Naive thymus-derived CD4-positive, alpha-beta T cell (primary cell): Measurements from ENCODE around the gene SAMM50. TPM values are rescaled to one million over a fixed set of nuclear protein-coding genes. Genes with fewer than 3 reads are reported as not detected.

Experiments used
- ATAC-seq: fragments of 150-1000 bp; cut with Tn5 transposase; 2 replicates; pipeline ENCODE4 v1.10.0; 2021; ENCODE audit warnings: mild to moderate bottlenecking, moderate library complexity
- CTCF ChIA-PET: fragments of 350-600 bp; sonication (Branson Sonifier 250); formaldehyde crosslinking; loops from one replicate; lab custom pipeline; 2021; ENCODE audit warnings: antibody characterized with exemption; lab: Charles Lee
- POLR2A ChIA-PET: fragments of 350-600 bp; sonication (Branson Sonifier 250); formaldehyde crosslinking; loops from one replicate; lab custom pipeline; 2021; ENCODE audit warnings: antibody characterized with exemption, inconsistent platforms; lab: Charles Lee
- DNase-seq, 9 donors: peaks; one replicate each; pipeline versions ENCODE4 v3.0.0 to v3.0.0-alpha.2; 2020 to 2022; ENCODE audit warnings: mixed read lengths in 1 of 9
- H3K27ac ChIP-seq: one replicate; pipeline ENCODE4 v1.7.0; 2013; ENCODE audit warnings: mild to moderate bottlenecking, low read depth, low read length, moderate library complexity
- H3K27me3 ChIP-seq, 2 donors: one replicate each; pipeline ENCODE4 v1.7.0; 2013; ENCODE audit warnings: low read length in 2 of 2, mild to moderate bottlenecking in 2 of 2, moderate library complexity in 2 of 2; ENCODE audit not compliant: control insufficient read depth in 2 of 2, insufficient read depth in 2 of 2
- H3K36me3 ChIP-seq, 3 experiments: 1 replicate in 2 of 3; 2 replicates in 1 of 3; pipeline ENCODE4 v1.7.0; 2013; ENCODE audit warnings: low read length in 3 of 3, mild to moderate bottlenecking in 3 of 3, moderate library complexity in 1 of 3; ENCODE audit not compliant: insufficient read depth in 3 of 3, control insufficient read depth in 2 of 3
- H3K4me1 ChIP-seq, 2 donors: one replicate each; pipeline ENCODE4 v1.7.0; 2013; ENCODE audit warnings: low read length in 2 of 2, mild to moderate bottlenecking in 2 of 2, moderate library complexity in 1 of 2; ENCODE audit not compliant: control insufficient read depth in 2 of 2, insufficient read depth in 2 of 2
- H3K4me3 ChIP-seq: 2 replicates; pipeline ENCODE4 v1.7.0; 2013; ENCODE audit warnings: mild to moderate bottlenecking, low read length
- H3K9me3 ChIP-seq, 3 experiments: 1 replicate in 2 of 3; 2 replicates in 1 of 3; pipeline ENCODE4 v1.7.0; 2013; ENCODE audit warnings: low read length in 3 of 3; ENCODE audit not compliant: control insufficient read depth in 2 of 3
- H3K27ac Mint-ChIP-seq, 9 donors: one replicate each; pipeline ENCODE4 v1.8.0; 2020 to 2022; ENCODE audit warnings: mixed read lengths in 9 of 9, mild to moderate bottlenecking in 8 of 9, moderate library complexity in 5 of 9, inconsistent platforms in 2 of 9
- H3K27me3 Mint-ChIP-seq, 5 donors: one replicate each; pipeline ENCODE4 v1.8.0; 2021 to 2022; ENCODE audit warnings: mixed read lengths in 5 of 5, mild to moderate bottlenecking in 1 of 5
- H3K36me3 Mint-ChIP-seq, 5 donors: one replicate each; pipeline ENCODE4 v1.8.0; 2020 to 2022; ENCODE audit warnings: mixed read lengths in 5 of 5, mild to moderate bottlenecking in 3 of 5, inconsistent platforms in 1 of 5
- H3K4me1 Mint-ChIP-seq, 7 donors: one replicate each; pipeline ENCODE4 v1.8.0; 2020 to 2022; ENCODE audit warnings: mixed read lengths in 7 of 7, mild to moderate bottlenecking in 3 of 7, inconsistent platforms in 1 of 7
- H3K4me3 Mint-ChIP-seq, 10 donors: one replicate each; pipeline ENCODE4 v1.8.0; 2020 to 2022; ENCODE audit warnings: mild to moderate bottlenecking in 10 of 10, mixed read lengths in 10 of 10, moderate library complexity in 6 of 10, inconsistent platforms in 2 of 10
- H3K9me3 Mint-ChIP-seq, 11 donors: one replicate each; pipeline ENCODE4 v1.8.0; 2020 to 2022; ENCODE audit warnings: mixed read lengths in 11 of 11, mild to moderate bottlenecking in 4 of 11, inconsistent platforms in 1 of 11, moderate library complexity in 1 of 11
- intact Hi-C, 2 donors: fragments of 100-400 bp; cut with micrococcal nuclease; formaldehyde crosslinking; loops; one replicate each; pipeline ENCODE4 v1.15.1; 2023
- polyA plus RNA-seq, 2 donors: library from polyadenylated mRNA; unstranded; fragments of 300-500 nt; fragmentation: Illumina TruSeq; gene quantifications; one replicate each; pipeline ENCODE4 v1.2.3, GENCODE V29; 2021
- total RNA-seq, 6 experiments: library from RNA in 5 of 6; stranded (reverse) in 5 of 6; gene quantifications; 1 replicate in 5 of 6; 2 replicates in 1 of 6; pipeline ENCODE4 v1.2.3 and lab custom pipeline; 2021 to 2026

The SAMM50 gene
- total and polyA plus RNA-seq, 7 experiments from 2014 or later: 25.9 to 62.3 (median 36.2) TPM

- Mint-ChIP-seq H3K9me3 (no peaks in the 10 kb centered on the region), H3K27ac (no peak overlapping the region), H3K27me3 (no peaks in the 10 kb centered on the region), H3K36me3 (peaks cover 0 to 52% (median 13%) of the 10 kb centered on the region in 5 donors), H3K4me1 (peaks cover 24 to 31% (median 25%) of the 10 kb centered on the region in 7 donors), H3K4me3 (no peak overlapping the region)
- Histone ChIP-seq H3K9me3 (no peaks in the 10 kb centered on the region), H3K27ac (no peak overlapping the region), H3K4me1 (peaks cover 0 to 6% of the 10 kb centered on the region in 2 donors), H3K36me3 (peaks cover 0 to 60% (median 12%) of the 10 kb centered on the region in 3 experiments), H3K27me3 (no peaks in the 10 kb centered on the region), H3K4me3 (no peak overlapping the region)
- POLR2A ChIA-PET: no interaction called here
- CTCF ChIA-PET: interaction anchor here (0.7 to 2.9 kb wide), 4 partner anchors 23 to 648 kb away, joined by 3 to 25 read pairs (median 4); no protein-coding TSS in a partner anchor
- intact Hi-C loops: loop anchor here in 1 of 2 donors (2.0 to 10.0 kb wide), 3 partner anchors 191 to 693 kb away; partner anchors contain the start of gene PARVG
- DNase-seq (no peak), ATAC-seq (no peak)
Measured at GRCh38 chr22:43991316-43992020, 36.2 kb downstream of the SAMM50 start.

- intact Hi-C loops: loop anchor here in 1 of 2 donors (2.0 to 10.0 kb wide), 3 partner anchors 190 to 692 kb away; partner anchors contain the start of gene PARVG
- H3K27ac ChIP-seq: no peak overlapping the region
- ATAC-seq (no peak), DNase-seq (no peak)
- no peaks in the 10 kb centered on the region for H3K27me3 Mint-ChIP-seq
- peaks cover 0 to 51% (median 11%) of the 10 kb centered on the region in 3 experiments for H3K36me3 ChIP-seq
- H3K9me3 Mint-ChIP-seq: no peaks in the 10 kb centered on the region
- ChIA-PET CTCF (interaction anchor here (0.7 to 3.6 kb wide), 7 partner anchors 22 to 671 kb away, joined by 3 to 31 read pairs (median 5); partner anchors contain the start of gene SAMM50), POLR2A (no interaction called here)
- H3K27ac Mint-ChIP-seq: peak overlapping the region in 2 of 9 donors; percentile 58 to 93
- H3K36me3 Mint-ChIP-seq: peaks cover 0 to 52% (median 17%) of the 10 kb centered on the region in 5 donors
- no peak overlapping the region for H3K4me3 Mint-ChIP-seq
- no peaks in the 10 kb centered on the region for H3K27me3 ChIP-seq
- peaks cover 26 to 39% (median 31%) of the 10 kb centered on the region in 7 donors for H3K4me1 Mint-ChIP-seq
- no peak overlapping the region for H3K4me3 ChIP-seq
- peaks cover 0 to 6% of the 10 kb centered on the region in 2 donors for H3K4me1 ChIP-seq
- H3K9me3 ChIP-seq: no peaks in the 10 kb centered on the region
Measured at GRCh38 chr22:43992331-43992821, 37.1 kb downstream of the SAMM50 start.

GRCh38 chr22:43993072-43993760 is 38.0 kb downstream of the SAMM50 start:
- H3K27ac Mint-ChIP-seq: peak overlapping the region in 7 of 9 donors; percentile 22 to 93 (median 68)
- ChIA-PET POLR2A (interaction anchor here (0.8 to 1.3 kb wide), 3 partner anchors 33 to 574 kb away, joined by 3 to 4 read pairs (median 4); no protein-coding TSS in a partner anchor), CTCF (interaction anchor here (0.7 to 3.6 kb wide), 14 partner anchors 10 to 671 kb away, joined by 3 to 31 read pairs (median 4); partner anchors contain the start of gene SAMM50)
- no peaks in the 10 kb centered on the region for H3K27me3 Mint-ChIP-seq
- H3K36me3 Mint-ChIP-seq: peaks cover 0 to 51% (median 18%) of the 10 kb centered on the region in 5 donors
- H3K4me1 Mint-ChIP-seq: peaks cover 26 to 42% (median 33%) of the 10 kb centered on the region in 7 donors
- intact Hi-C loops: loop anchor here (1.0 to 10.0 kb wide), 6 partner anchors 88 to 692 kb away; partner anchors contain the start of gene PARVG (in 1 of the 2)
- peak; percentile 84 for ATAC-seq
- Histone ChIP-seq H3K27ac (no peak overlapping the region), H3K4me3 (no peak overlapping the region), H3K36me3 (peaks cover 0 to 48% (median 9%) of the 10 kb centered on the region in 3 experiments), H3K9me3 (no peaks in the 10 kb centered on the region), H3K4me1 (peaks cover 0 to 6% of the 10 kb centered on the region in 2 donors), H3K27me3 (no peaks in the 10 kb centered on the region)
- peak overlapping the region in 2 of 10 donors; percentile 42 to 54 for H3K4me3 Mint-ChIP-seq
- no peaks in the 10 kb centered on the region for H3K9me3 Mint-ChIP-seq
- DNase-seq: peak; percentile 14 to 60 (median 52)

GRCh38 chr22:43994006-43994405 is 38.8 kb downstream of the SAMM50 start:
- Histone ChIP-seq H3K9me3 (no peaks in the 10 kb centered on the region), H3K4me1 (peaks cover 0 to 6% of the 10 kb centered on the region in 2 donors), H3K27ac (no peak overlapping the region), H3K4me3 (no peak overlapping the region), H3K27me3 (no peaks in the 10 kb centered on the region), H3K36me3 (peaks cover 0 to 49% (median 5%) of the 10 kb centered on the region in 3 experiments)
- DNase-seq (no peak), ATAC-seq (no peak)
- Mint-ChIP-seq H3K36me3 (peaks cover 0 to 51% (median 19%) of the 10 kb centered on the region in 5 donors), H3K9me3 (no peaks in the 10 kb centered on the region), H3K4me3 (peak overlapping the region in 3 of 10 donors; percentile 17 to 34 (median 20)), H3K27me3 (no peaks in the 10 kb centered on the region), H3K27ac (peak overlapping the region in 6 of 9 donors; percentile 16 to 93 (median 84)), H3K4me1 (peaks cover 26 to 42% (median 33%) of the 10 kb centered on the region in 7 donors)
- CTCF ChIA-PET: interaction anchor here (0.7 to 3.6 kb wide), 8 partner anchors 11 to 633 kb away, joined by 3 to 31 read pairs (median 8); no protein-coding TSS in a partner anchor
- intact Hi-C loops: loop anchor here in 1 of 2 donors (5.0 to 10.0 kb wide), 2 partner anchors 188 to 691 kb away; partner anchors contain the start of gene PARVG
- POLR2A ChIA-PET: interaction anchor here (0.9 to 1.3 kb wide), 2 partner anchors 33 to 92 kb away, joined by 4 read pairs; no protein-coding TSS in a partner anchor

DNA sequence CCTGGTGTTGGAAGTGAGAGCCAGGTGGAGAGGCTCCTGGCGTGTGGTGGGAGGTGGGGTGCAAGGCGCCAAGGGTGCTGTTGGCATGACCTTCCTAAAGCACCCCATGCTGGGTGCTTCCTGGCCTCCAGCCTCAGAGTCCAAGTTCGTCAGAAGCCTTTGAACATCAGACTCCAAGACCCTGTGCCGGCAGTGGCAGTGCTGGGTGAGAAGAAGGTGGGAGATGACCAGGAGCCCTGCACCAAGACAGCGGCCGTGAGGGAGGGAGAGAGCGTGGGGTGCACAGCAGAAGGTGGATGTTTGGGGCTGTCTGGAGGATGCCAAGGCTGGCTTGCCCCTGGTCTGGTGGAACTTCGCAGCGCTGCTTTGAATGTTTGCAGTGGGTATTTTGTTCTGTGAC is 39.2 kb downstream of the SAMM50 start:
- peaks cover 0 to 6% of the 10 kb centered on the region in 2 donors for H3K4me1 ChIP-seq
- intact Hi-C loops: loop anchor here in 1 of 2 donors (5.0 to 10.0 kb wide), 2 partner anchors 188 to 690 kb away; partner anchors contain the start of gene PARVG
- H3K27me3 Mint-ChIP-seq: no peaks in the 10 kb centered on the region
- H3K9me3 Mint-ChIP-seq: no peaks in the 10 kb centered on the region
- POLR2A ChIA-PET: interaction anchor here (1.3 kb wide), 1 partner anchor 32 kb away, joined by 4 read pairs; no protein-coding TSS in a partner anchor
- peak overlapping the region in 5 of 10 donors; percentile 21 to 91 (median 28) for H3K4me3 Mint-ChIP-seq
- H3K36me3 Mint-ChIP-seq: peaks cover 0 to 55% (median 20%) of the 10 kb centered on the region in 5 donors
- CTCF ChIA-PET: interaction anchor here (1.4 to 3.6 kb wide), 5 partner anchors 10 to 632 kb away, joined by 3 to 31 read pairs (median 6); no protein-coding TSS in a partner anchor
- no peaks in the 10 kb centered on the region for H3K9me3 ChIP-seq
- H3K27me3 ChIP-seq: no peaks in the 10 kb centered on the region
- H3K4me3 ChIP-seq: no peak overlapping the region
- no peak overlapping the region for H3K27ac ChIP-seq
- H3K36me3 ChIP-seq: peaks cover 0 to 49% (median 5%) of the 10 kb centered on the region in 3 experiments
- peak overlapping the region in 8 of 9 donors; percentile 22 to 93 (median 82) for H3K27ac Mint-ChIP-seq
- DNase-seq (no peak), ATAC-seq (no peak)
- H3K4me1 Mint-ChIP-seq: peaks cover 26 to 42% (median 33%) of the 10 kb centered on the region in 7 donors
